ENCODE data around the gene TMC7. TPM values are rescaled to one million over a fixed set of nuclear protein-coding genes. Genes with fewer than 3 reads are reported as not detected.
"Not testable (repeated sequence)": the region's sequence is repeated elsewhere in the genome, so short reads cannot be mapped to it uniquely, and the experiment has no call there.

TMC7 gene
- total and polyA plus RNA-seq, 4 donors, result 0.06 to 0.42 (median 0.09) TPM

DNA sequence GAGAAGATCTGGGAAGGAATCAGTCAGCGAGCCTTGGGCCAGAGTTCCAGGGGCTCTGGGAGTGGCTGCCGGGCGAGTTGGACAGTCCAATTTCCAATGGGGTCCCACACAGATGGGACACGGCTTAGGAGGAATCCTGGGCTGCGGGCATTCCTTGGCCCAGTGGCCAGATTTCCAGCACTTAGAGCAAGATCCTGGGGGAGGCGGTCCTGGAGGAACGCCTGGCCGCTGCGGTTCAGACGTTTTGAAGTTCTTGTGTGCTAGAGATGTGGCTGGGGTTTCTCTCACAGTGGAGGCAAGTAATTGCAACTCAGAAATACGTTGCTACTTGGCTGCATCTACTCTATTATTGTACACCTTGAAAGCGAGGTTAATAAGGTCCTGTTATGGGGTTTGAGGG is 11.7 kb downstream of the TMC7 start:
- not testable (repeated sequence) for H3K36me3 ChIP-seq (ENCODE audit: control insufficient read depth in 4 of 4, insufficient read depth in 3 of 4, low read depth in 1 of 4, low read length in 3 of 4); H3K9ac ChIP-seq (ENCODE audit: low read depth in 1 of 2, low read length in 2 of 2); H3K27me3 ChIP-seq (ENCODE audit: control insufficient read depth in 4 of 4, insufficient read depth in 4 of 4, low read length in 3 of 4); H3K4me3 ChIP-seq (ENCODE audit: low read depth in 1 of 3, low read length in 3 of 3); H3K9me3 ChIP-seq (ENCODE audit: control insufficient read depth in 4 of 4, low read length in 3 of 4); DNase-seq (ENCODE audit: low spot score); H3K27ac ChIP-seq (ENCODE audit: low read depth in 1 of 2, low read length in 2 of 2); H3K4me1 ChIP-seq (ENCODE audit: control insufficient read depth in 4 of 4, insufficient read depth in 4 of 4, low read length in 3 of 4)
- 86% methylated on average over 12 of the region's 12 CpGs for WGBS

DNA sequence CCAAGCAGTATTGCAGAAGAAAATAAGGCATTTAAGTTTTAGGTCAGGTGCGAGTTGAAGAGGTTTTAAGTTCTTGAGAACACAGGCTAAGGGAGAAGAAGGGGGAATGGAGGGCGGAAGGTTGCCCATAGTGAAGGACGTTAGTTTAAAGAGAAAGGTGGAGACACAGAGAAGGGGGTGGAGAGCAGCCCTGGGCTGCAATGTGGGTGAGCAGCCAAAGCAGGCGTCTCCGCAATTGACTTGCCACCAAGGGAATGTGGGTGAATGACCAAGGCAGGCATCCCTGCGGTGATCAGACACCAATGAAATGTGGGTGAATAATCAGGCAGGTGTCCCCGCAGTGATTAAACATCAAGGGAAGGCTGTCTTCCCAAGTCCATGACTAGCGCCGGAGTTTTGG is 12.8 kb downstream of the TMC7 start:
- not testable (repeated sequence) for H3K27ac ChIP-seq (ENCODE audit: low read depth in 1 of 2, low read length in 2 of 2); DNase-seq (ENCODE audit: low spot score)
- 92% methylated on average over 9 of the region's 9 CpGs for WGBS

DNA sequence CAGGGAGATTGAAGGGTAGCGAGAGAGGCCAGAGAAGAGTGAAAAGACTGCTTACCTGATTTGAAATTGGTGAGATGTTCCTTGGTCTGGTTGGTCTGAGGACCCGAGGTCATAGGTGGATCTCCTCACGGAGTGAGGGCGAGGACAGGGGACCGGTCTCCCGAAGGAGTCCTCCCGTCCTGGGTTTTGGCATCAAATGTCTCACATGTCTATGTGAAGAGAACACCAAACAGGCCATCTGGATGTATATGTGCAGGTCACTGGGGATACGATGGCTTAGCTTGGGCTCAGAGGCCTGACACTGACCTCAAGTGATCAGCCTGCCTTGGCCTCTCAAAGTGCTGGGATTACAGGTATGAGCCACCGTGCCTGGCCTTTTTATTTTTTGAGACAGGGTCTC is 13.3 kb downstream of the TMC7 start:
- H3K4me3 ChIP-seq (ENCODE audit: low read depth in 1 of 3, low read length in 3 of 3); H3K27ac ChIP-seq (ENCODE audit: low read depth in 1 of 2, low read length in 2 of 2): not testable (repeated sequence)

More for the DNA sequence above, 12.8 kb downstream of the TMC7 start:
- not testable (repeated sequence) for H3K9ac ChIP-seq (ENCODE audit: low read depth in 1 of 2, low read length in 2 of 2); H3K4me1 ChIP-seq (ENCODE audit: control insufficient read depth in 4 of 4, insufficient read depth in 4 of 4, low read length in 3 of 4); H3K27me3 ChIP-seq (ENCODE audit: control insufficient read depth in 4 of 4, insufficient read depth in 4 of 4, low read length in 3 of 4); H3K36me3 ChIP-seq (ENCODE audit: control insufficient read depth in 4 of 4, insufficient read depth in 3 of 4, low read depth in 1 of 4, low read length in 3 of 4); H3K4me3 ChIP-seq (ENCODE audit: low read depth in 1 of 3, low read length in 3 of 3); H3K9me3 ChIP-seq (ENCODE audit: control insufficient read depth in 4 of 4, low read length in 3 of 4)

DNA sequence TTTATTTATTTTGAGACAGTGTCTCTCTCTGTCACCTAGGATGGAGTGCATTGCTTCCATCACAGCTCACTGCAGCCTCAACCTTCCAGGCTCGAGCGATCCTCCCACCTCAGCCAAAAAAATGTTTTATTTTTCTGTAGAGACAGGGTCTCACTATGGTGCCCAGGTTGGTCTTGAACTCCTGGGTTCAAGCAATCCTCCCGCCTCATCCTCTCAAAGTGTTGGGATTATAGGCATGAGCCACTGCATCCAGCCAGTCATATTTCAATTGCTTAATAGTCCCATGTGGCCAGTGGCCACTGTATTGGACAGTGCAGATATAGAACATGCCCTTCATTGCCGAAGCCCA is 15.3 kb downstream of the TMC7 start:
- H3K4me3 ChIP-seq (ENCODE audit: low read depth in 1 of 3, low read length in 3 of 3), result no peak overlapping the region
- TF ChIP-seq GABPA (IDR thresholded peaks at IDR 0.05 in 1 of 2, conservative IDR thresholded peaks at IDR 0.05 in 1 of 2) (no peak), FOXA2 (IDR thresholded peaks at IDR 0.05) (no peak), HNF4G (IDR thresholded peaks at IDR 0.05) (no peak), NR2F2 (IDR thresholded peaks at IDR 0.05) (no peak)
- TF ChIP-seq, protein P1, sequence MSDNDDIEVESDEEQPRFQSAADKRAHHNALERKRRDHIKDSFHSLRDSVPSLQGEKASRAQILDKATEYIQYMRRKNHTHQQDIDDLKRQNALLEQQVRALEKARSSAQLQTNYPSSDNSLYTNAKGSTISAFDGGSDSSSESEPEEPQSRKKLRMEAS (IDR thresholded peaks at IDR 0.05), result no peak

More for the DNA sequence above, 13.3 kb downstream of the TMC7 start:
- H3K27me3 ChIP-seq (ENCODE audit: control insufficient read depth in 4 of 4, insufficient read depth in 4 of 4, low read length in 3 of 4); H3K9ac ChIP-seq (ENCODE audit: low read depth in 1 of 2, low read length in 2 of 2); H3K4me1 ChIP-seq (ENCODE audit: control insufficient read depth in 4 of 4, insufficient read depth in 4 of 4, low read length in 3 of 4); H3K36me3 ChIP-seq (ENCODE audit: control insufficient read depth in 4 of 4, insufficient read depth in 3 of 4, low read depth in 1 of 4, low read length in 3 of 4); DNase-seq (ENCODE audit: low spot score); H3K9me3 ChIP-seq (ENCODE audit: control insufficient read depth in 4 of 4, low read length in 3 of 4): not testable (repeated sequence)
- WGBS, result 94% methylated on average over 9 of the region's 9 CpGs

DNA sequence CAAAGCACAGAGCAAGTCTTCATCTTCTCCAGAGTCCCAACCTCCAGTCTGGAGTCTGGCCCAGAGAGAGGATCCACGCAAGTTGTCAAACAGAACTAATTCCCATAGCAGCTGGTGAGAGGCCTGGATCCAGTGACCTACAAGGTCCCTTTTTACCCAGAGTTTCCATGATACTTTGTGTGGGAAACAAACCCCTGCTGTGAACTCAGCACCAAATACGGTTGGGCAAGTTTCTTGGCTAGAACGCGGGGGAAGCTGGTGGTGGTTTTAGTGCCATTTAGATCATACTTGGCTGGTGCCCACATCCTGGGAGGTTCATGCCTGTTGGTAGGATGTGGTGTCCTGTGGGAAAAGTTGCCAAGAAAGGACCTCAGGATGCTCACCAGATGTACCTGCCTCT is 18.1 kb downstream of the TMC7 start:
- H3K9ac ChIP-seq (ENCODE audit: low read depth in 1 of 2, low read length in 2 of 2), result no peak overlapping the region
- H3K9me3 ChIP-seq (ENCODE audit: control insufficient read depth in 4 of 4, low read length in 3 of 4), result no peaks in the 10 kb centered on the region
- no peak for DNase-seq (ENCODE audit: low spot score)
- H3K4me3 ChIP-seq (ENCODE audit: low read depth in 1 of 3, low read length in 3 of 3), result no peak overlapping the region
- TF ChIP-seq HNF4G (IDR thresholded peaks at IDR 0.05), result no peak
- TF ChIP-seq, protein P1 (IDR thresholded peaks at IDR 0.05), result no peak
- TF ChIP-seq SP1 (IDR thresholded peaks at IDR 0.05), result no peak
- TF ChIP-seq GABPA (IDR thresholded peaks at IDR 0.05 in 1 of 2, conservative IDR thresholded peaks at IDR 0.05 in 1 of 2), result no peak
- TF ChIP-seq EGR1 (IDR thresholded peaks at IDR 0.05; ENCODE audit: low read depth in 2 of 2), result no peak
- peaks cover 0 to 2% (median under 1%) of the 10 kb centered on the region in 4 donors for H3K4me1 ChIP-seq (ENCODE audit: control insufficient read depth in 4 of 4, insufficient read depth in 4 of 4, low read length in 3 of 4)
- no peaks in the 10 kb centered on the region for H3K36me3 ChIP-seq (ENCODE audit: control insufficient read depth in 4 of 4, insufficient read depth in 3 of 4, low read depth in 1 of 4, low read length in 3 of 4)
- H3K27ac ChIP-seq (ENCODE audit: low read depth in 1 of 2, low read length in 2 of 2), result no peak overlapping the region
- 93% methylated on average over 4 of the region's 4 CpGs for WGBS
- no peaks in the 10 kb centered on the region for H3K27me3 ChIP-seq (ENCODE audit: control insufficient read depth in 4 of 4, insufficient read depth in 4 of 4, low read length in 3 of 4)

More for the DNA sequence above, 15.3 kb downstream of the TMC7 start:
- no peak overlapping the region for H3K9ac ChIP-seq (ENCODE audit: low read depth in 1 of 2, low read length in 2 of 2)
- H3K4me1 ChIP-seq (ENCODE audit: control insufficient read depth in 4 of 4, insufficient read depth in 4 of 4, low read length in 3 of 4), result peaks cover 0 to 2% (median under 1%) of the 10 kb centered on the region in 4 donors
- no peak overlapping the region for H3K27ac ChIP-seq (ENCODE audit: low read depth in 1 of 2, low read length in 2 of 2)
- WGBS, result 84% methylated on average over 4 of the region's 4 CpGs
- H3K9me3 ChIP-seq (ENCODE audit: control insufficient read depth in 4 of 4, low read length in 3 of 4), result no peaks in the 10 kb centered on the region
- H3K27me3 ChIP-seq (ENCODE audit: control insufficient read depth in 4 of 4, insufficient read depth in 4 of 4, low read length in 3 of 4), result no peaks in the 10 kb centered on the region
- DNase-seq (ENCODE audit: low spot score), result no peak
- no peaks in the 10 kb centered on the region for H3K36me3 ChIP-seq (ENCODE audit: control insufficient read depth in 4 of 4, insufficient read depth in 3 of 4, low read depth in 1 of 4, low read length in 3 of 4)

Data from liver (tissue), 9 donors.